Stimulated activated CD8-positive, alpha-beta memory T cell treated with anti-CD3 and anti-CD28 coated beads, Interleukin-4, amount 100 ng/mL, for 1 hour (primary cell): ENCODE data around the gene MIOX.
"Not testable (repeated sequence)": the region's sequence is repeated elsewhere in the genome, so short reads cannot be mapped to it uniquely, and the experiment has no call there.

Source experiments
- DNase-seq, 2 donors: peaks; one replicate each; pipeline ENCODE4 v3.0.0-alpha.2; 2020; ENCODE audit warnings: low read depth in 2 of 2, low spot score in 1 of 2

Gene MIOX

DNA sequence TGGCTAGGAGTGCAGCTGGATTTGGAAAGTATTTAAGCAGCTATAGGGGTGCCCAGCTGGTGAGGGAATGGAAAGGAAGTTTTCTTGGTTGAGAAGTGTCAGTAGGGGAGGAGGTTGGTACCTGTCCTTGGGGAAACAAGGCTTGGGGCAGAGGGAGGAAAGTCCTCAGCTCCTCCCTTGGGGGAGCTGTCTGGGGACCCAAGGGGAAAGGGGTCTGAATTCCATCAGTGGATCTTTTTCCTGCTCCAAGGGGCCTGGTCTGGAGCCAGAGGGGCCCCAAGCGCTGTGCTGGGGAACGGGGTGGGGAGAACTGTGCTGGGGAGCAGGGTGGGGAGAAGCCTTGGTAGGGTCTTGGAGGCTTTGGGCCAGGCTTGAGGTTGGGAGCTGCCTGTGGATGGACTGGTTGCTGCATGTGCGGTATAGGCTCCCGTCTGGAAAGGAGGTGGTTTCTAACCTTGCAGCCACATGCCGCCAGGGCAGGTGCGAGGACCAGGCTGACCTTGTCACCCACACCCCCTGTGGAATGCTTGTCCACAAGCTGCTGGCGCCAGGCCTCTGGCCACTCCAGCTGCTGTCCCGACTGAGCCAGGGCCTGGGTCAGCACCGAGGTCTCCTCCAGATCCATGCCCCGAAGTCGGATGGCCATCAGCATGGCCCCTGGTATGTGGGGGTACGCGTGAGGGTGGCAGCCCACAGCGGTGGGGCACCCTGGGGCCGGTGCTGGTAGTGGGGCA, 42.2 kb downstream of the MIOX start:
- no peak for DNase-seq

DNA sequence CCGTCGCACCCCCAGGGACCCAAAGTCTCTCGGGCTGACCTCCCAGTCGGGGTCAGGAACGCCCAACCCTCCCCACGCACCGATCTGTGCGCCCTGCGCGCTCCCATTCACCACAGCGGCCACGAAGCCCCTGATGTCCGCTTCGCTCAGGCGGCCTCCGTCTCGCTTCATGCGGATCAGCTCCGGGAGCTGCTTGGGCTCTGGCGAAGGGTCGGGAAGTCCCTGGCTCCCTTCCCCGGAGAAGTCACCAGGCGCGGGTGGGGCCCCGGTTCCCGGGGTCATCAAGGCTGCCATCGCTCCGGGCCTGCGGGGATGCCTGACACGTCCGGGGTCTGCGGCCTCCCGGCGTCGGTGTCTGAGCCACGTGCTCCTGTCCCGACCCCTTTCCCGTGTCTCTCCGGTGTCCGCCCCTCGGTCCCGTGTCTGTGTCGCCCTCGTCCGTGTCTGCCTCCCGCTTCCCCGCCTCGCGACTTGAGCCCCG, 42.8 kb downstream of the MIOX start:
- no peak for DNase-seq

DNA sequence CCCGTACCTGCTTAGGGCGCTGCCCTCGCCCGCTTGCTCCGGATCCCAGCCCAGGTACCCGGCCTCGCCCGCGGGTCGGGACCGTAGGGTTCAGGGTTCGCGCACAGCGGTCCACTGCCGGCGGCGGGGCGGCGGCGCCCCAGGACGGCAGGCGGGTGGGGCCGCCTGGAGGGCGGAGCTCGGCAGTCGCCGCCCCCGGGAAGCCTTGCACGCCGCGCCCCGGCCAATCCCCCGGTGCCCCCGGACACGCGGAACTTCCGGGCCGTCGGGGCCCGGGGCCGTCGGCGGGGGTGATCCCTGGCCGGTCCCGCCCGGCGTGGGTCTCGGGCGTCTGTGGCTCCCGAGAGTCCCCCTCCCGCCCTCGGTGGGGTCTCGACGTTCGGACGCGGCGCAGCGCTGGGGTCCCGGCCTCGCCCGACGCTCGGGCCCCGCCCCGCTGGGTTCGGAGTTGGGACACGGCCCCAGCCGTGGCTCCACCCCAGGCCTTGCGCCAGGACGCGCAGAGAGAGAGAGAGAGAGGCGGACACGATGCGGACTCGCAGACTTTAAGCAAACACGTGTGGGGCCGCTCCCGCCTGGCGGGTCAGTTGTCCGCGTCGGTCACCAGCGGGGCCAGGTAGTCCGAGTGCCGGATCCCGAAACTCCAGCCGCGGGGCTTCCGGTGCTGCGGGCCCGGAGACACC, 43.4 kb downstream of the MIOX start, which contains the start of gene TYMP:
Gene TYMP (minus strand): TSS at position 116 of the 683 bp plus-strand sequence. CDS start 303 bp downstream, outside the sequence.
- DNase-seq, result no peak

DNA sequence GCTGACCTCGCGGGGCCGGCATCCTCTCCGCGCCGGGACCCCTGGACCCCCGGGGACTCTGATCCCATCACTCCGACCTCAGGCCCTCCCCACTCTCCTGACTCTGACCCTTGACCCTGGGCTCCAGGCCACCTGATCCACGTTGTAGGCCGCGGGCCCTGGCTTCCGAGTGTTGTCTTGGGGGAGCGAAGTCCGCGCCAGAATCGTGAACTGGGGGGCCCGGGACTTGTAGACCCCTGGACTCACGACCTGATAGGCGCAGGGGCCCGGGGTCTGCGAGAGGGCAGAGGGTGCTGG, 43.9 kb downstream of the MIOX start:
- no peak for DNase-seq

DNA sequence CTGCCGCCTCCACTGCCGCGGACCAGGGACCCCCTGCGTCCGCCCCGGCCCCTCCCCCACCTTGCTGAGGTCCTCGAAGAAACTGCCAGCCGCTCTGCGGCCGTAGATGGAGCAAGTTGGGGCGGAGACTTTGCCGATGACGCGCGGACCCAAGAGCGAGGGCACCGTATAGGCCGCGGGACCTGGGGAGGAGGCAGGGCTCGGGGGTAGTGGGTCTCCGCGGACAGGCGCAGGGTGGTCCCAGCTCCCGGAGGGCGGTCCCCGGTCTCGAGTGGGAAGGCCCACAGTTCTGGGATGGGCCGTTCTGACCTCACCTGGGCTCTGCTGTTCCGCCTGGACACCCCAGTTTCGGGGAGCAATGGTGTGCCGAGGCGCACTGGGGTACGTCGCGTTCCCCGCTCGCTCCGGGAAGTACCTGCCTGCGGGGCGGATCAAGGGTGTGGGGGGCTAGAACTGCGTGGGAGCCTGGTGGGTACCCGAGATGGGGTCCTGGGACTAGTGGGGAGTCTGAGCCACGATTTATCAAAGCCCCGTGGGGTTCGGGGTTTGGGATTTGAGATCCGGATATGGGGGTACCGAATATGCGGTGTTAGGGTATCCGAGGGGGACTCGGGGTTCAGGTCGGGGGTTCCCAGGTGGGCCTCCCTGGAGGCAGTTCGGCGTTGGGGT, 44.4 kb downstream of the MIOX start:
- peak; percentile 55 to 73 for DNase-seq

DNA sequence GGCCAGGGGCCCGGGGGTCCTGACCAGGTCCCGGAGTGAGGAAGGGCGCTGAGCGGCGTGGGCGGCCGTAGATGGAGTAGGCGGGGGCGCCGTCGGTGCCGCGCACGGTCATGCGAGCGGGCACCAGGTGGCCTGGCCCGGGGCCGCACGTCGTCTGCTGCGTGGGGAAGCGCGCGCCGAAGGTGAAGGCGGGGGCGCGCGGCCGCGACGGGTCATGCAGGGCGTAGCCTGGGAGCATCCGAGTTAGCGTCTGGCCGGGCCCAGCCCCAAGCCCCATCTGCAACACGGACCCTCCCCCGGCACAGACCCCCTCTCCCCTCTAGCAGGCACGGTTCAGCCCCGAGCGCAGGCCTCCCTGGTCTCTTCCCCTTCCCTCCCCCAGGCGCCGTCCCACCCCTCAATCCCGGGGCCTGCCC, 44.9 kb downstream of the MIOX start:
- no peak for DNase-seq

DNA sequence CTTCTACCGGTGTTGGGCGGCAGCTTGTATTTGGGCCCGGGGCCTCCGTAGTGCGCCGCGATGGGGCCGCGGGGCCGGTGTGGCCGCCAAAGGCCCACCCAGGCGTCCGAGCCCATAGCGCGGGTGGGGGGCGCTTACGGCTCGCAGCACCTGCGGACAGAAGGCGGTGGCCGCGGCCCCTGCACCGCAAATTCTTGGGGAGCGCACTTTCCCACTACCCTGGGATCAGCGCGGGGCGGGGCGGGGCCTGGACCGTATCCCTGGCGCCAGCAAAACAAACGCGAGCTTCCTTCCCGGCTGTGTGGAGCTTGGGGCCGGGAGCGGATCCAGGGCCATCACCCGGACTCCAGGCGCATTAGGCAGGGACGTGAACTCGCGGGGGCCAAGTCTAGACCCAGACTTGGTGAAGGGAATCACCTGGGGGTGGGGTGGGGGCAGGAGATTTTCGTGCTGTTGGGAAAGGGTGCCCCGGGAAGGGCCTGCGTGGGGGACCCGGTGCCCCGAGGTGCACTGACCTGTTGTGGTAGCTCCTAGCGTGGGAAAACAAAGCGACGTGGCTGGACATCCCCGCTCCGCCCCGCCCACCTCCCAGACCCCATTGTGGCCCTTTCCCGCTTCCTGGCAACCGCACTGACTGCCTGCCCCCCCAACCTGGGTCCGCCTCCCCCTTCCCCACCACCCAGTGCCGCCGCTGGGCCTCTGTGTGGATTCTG, 45.5 kb downstream of the MIOX start:
- no peak for DNase-seq

DNA sequence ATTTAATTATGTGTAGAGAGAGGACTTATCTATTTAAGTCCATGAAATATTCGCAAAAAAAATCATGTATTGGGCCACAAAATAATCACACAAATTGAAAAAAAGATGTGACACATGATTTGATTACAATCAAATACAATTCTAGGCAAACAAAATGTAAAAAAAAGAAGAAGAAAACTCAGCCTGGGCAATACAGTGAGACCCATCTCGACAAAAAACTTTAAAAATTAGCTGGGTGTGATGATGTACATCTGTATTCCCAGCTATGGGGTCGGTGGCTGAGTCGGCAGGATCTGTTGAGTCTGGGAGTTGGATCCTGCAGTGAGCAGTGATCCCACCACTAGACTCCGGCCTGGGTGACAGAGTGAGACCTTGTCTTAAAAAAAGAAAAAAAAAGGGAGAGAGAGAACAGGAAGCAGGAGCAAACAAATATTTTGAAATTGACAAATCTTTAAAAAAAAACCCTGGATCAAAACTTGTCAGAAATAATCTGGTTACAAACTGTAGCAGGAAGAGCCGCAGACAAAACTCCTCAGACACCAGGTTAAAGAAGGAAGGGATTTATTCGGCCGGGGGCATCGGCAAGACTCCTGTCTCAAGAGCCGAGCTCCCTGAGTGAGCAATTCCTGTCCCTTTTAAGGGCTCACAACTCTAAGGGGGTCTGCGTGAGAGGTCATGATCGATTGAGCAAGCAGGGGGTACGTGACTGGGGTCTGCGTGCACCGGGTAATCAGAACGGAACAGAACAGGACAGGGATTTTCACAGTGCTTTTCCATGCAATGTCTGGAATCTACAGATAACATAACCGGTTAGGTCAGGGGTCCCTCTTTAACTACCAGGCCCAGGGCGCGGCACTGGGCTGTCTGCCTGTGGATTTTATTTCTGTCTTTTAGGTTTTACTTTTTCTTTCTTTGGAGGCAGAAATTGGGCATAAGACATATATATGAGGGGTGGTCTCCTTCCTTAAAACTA, 46.5 kb downstream of the MIOX start:
- no peak for DNase-seq

DNA sequence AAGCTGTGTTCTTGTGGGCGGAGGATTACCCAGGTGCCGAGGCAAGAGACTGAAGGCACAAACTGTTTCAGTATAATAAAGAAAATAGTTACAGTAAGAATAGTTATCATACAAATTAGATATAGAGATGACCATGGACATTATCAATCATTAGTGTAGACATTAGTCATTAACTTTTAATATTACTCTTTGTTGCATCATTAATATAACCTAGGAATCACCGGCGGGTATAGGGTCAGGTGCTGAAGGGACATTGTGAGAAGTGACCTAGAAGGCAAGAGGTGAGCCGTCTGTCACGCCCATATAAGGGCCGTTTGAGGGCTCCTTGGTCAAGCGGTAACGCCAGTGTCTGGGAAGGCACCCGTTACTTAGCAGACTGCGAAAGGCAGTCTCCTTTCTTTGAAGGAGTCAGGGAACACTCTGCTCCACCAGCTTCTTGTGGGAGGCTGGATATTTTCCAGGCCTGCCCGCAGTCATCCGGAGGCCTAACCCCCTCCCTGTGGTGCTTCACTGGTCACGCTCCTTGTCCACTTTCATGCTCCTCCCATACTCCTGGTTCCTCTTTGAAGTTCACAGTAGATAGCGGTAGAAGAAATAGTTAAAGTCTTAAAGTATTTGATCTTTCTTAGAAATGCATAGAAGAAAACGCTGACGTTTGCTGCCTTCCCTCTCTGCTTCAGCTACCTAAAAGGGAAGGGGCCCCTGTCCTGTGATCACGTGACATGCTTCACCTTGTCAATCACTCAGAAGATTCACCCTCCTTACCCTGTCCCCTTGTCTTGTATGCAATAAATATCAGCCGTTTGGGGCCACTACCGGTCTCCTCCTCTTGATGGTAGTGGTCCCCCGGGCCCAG, 47.4 kb downstream of the MIOX start:
- DNase-seq, result not testable (repeated sequence)

DNA sequence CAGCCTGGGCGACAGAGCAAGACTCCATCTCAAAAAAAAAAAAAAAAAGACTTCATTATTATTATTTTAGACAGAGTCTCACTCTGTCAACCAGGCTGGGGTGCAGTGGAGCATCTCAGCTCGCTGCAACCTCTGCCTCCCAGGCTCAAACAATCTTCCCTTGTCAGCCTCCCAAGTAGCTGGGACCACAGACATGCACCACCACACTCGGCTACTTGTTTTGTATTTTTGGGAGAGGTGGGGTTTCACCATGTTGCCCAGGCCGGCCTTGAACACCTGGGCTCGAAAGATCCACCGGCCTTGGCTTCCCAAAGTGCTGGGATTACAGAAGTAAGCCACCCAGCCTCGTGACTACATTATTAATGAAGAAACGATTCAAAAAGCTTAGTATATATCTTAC, 48.5 kb downstream of the MIOX start:
- DNase-seq, result no peak

DNA sequence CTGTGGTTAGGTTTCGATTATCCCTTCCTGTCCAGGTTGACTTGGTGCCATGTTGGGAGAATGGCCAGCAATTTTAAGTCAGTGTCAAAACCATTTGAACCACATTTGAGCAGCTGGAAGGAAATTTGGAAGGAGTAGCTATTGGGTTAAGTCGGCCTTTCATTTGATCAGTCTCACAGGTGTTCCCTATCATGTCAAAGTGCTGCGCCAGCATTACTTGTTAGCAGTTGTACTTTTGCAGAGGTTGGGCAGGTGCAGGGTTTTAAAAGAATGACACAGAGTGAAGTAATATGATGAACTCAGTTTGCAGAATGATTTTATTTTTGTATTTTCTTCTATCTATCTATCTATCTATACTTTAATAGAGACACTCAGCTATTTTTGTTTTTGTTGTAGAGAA, 49.6 kb downstream of the MIOX start:
- no peak for DNase-seq

DNA sequence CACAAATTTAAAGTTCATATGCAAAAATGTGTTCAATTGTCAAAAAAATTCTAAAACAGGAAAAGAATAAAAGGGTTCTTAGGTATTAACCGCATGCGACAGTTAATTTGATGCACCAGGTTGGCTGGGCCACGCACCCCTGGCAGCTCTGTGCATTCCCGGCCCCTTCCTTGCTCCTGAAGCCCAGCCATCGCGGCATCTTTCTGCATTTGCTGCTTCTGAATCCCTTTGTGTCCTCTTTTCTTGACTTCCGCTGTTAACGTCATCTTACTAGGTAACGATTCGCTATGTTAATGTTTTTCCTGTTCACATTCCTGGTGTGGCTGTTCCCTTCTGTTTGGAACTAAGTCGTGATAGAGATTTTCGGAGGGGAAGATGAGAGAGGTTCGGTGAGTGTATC, 51.1 kb downstream of the MIOX start:
- no peak for DNase-seq
